Jurkat, Clone E6-1 (cell line): ENCODE results near the gene UBE2D4. TPM values are rescaled to one million over a fixed set of nuclear protein-coding genes. Genes with fewer than 3 reads are reported as not detected.
"Not testable (repeated sequence)": the region's sequence is repeated elsewhere in the genome, so short reads cannot be mapped to it uniquely, and the experiment has no call there.

ENCODE experiments used
- DNase-seq: peaks from one replicate; pipeline ENCODE4 v3.0.0-alpha.2; 2011; ENCODE audit warnings: low read depth, low spot score
- H3K4me3 ChIP-seq: 2 replicates; pipeline ENCODE4 v1.5.1; 2011; ENCODE audit warnings: mild to moderate bottlenecking, low read length, control low read depth, moderate library complexity
- polyA plus RNA-seq: library from polyadenylated mRNA; unstranded; fragments of >200 nt; gene quantifications from one replicate; pipeline ENCODE4 v1.2.1, GENCODE V29; 2012; ENCODE audit warnings: missing spikeins; ENCODE audit not compliant: insufficient read length, insufficient read depth

UBE2D4 gene
- 21.1 TPM for polyA plus RNA-seq

- DNase-seq, result peak; percentile 67
- peak within 1 kb of the TSS; percentile 79 for H3K4me3 ChIP-seq
Observed at GRCh38 chr7:43925984-43926797, at the start of gene UBE2D4. Gene UBE2D4 (plus strand): TSS chr7:43926436. CDS start chr7:43926533, 97 bp downstream.

GRCh38 chr7:43876976-43877745, 49.1 kb upstream of the UBE2D4 start:
- H3K4me3 ChIP-seq, result no peak overlapping the region
- DNase-seq, result no peak

DNA sequence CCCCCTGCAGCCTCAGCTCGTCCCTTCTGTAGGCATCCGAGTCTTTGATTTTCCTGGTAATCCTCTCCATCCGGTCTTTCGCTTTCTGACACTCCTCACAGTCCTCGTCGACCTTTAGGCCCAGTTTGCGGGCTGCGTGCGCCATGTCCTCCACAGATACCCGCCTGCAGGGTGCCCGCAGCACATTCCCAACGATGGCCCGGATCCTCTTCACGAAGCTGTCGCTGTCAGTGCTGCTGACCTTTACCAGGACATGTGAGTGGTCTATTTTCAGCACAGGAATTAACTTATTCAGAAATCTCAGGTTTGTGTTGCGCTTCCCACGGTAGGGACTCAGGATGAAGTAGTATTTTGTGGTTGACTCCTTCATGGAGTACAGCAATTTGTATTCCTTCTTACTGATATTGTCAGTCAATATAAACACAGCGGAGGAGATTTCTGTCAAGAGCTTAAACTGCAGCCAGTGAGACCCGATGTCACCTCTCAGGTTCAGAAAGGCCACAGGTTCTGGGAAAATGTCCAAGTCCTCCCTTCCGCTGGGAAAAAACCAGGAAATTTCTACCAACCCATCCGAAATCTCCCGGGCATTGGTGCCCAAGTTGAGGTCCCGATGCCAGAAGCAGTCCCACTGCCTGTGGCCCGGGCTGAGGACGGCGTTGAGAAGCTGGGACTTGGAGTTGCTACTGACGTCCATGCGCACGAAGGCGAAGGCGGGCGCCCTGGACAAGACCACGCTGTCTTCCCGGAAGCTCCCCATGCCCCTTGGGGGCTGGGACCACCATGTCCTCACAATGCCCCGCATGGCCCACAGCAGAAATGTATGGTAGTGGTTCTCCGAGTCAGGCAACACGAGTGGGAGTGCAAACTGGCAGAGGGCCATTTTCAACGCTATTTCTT, 48.0 kb upstream of the UBE2D4 start:
- no peak overlapping the region for H3K4me3 ChIP-seq
- no peak for DNase-seq

GRCh38 chr7:43878867-43879266, 47.4 kb upstream of the UBE2D4 start:
- DNase-seq, result no peak
- no peak overlapping the region for H3K4me3 ChIP-seq

DNA sequence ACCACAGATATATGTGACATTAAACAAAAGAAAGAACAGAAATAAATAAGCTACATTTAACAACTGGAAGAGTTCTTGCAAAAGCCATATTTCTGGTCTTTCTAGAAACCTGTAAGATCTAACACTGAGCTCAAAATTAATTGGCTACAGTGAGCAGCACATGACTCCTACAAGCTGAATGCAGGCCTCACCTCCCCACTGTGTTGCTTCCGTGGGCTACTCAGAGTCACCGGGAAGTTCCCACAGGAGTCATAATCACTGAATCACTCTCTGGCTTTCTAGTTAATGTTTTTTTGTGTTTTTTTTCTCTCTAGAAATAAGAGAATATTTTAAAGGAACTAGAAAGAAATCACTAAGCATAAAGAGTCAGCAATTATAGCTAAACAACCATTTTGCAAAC, 46.8 kb upstream of the UBE2D4 start:
- no peak for DNase-seq
- no peak overlapping the region for H3K4me3 ChIP-seq

DNA sequence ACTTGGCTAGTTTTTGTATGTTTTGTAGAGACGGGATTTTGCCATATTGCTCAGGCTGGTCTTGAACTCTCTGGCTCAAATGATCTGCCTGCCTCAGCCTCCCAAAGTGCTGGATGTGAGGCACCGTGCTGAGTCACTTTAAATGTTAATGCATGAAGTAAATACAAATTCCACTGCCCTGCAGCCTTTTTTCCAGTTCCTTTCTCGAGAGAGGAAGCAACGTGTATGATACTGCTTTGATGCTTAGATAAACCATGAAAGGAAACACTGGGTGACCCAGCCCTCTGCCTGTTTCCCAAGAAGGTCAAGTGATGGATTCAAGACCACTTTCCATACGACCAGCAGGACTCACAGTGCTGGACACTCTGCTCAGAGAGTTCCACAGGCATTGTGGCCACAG, 45.6 kb upstream of the UBE2D4 start:
- DNase-seq, result no peak

DNA sequence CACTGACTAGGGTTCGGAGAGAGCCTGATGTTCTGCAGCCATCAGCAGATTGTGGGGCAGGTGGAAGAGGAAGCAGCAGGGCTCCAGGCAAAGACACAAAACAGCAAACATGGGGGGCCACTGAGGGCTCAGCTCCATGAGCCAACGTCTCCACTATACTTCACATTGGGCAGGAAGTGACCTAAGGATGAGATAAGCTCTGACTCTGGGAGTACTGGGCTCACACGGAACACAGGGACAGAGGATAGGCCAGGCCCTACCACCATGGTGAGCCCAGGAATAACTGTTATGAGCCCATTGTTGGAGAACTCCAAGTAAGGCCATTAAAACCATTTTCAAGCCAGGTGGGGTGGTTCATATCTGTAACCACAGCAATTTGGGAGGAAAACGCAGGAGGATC, 42.0 kb upstream of the UBE2D4 start:
- H3K4me3 ChIP-seq, result no peak overlapping the region
- no peak for DNase-seq

More for the DNA sequence above, 45.6 kb upstream of the UBE2D4 start:
- no peak overlapping the region for H3K4me3 ChIP-seq

DNA sequence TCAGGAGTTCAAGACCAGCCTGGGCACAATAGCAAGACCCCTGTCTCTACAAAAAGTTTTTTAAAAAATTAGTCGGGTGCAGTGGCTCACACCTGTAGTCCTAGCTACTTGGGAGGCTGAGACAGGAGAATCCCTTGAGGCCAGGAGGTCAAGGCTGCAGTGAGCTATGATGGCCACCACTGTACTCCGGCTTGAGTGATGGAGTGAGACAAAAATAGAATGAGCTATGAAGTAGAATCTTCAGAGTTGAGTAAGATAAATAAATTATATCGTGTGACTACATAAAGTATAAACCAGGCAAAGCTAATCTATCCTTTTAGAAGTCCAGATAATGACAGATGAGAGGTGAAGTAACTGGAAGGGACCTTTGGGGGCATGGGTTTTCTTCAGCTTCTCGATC, 41.6 kb upstream of the UBE2D4 start:
- DNase-seq, result no peak
- H3K4me3 ChIP-seq, result no peak overlapping the region

DNA sequence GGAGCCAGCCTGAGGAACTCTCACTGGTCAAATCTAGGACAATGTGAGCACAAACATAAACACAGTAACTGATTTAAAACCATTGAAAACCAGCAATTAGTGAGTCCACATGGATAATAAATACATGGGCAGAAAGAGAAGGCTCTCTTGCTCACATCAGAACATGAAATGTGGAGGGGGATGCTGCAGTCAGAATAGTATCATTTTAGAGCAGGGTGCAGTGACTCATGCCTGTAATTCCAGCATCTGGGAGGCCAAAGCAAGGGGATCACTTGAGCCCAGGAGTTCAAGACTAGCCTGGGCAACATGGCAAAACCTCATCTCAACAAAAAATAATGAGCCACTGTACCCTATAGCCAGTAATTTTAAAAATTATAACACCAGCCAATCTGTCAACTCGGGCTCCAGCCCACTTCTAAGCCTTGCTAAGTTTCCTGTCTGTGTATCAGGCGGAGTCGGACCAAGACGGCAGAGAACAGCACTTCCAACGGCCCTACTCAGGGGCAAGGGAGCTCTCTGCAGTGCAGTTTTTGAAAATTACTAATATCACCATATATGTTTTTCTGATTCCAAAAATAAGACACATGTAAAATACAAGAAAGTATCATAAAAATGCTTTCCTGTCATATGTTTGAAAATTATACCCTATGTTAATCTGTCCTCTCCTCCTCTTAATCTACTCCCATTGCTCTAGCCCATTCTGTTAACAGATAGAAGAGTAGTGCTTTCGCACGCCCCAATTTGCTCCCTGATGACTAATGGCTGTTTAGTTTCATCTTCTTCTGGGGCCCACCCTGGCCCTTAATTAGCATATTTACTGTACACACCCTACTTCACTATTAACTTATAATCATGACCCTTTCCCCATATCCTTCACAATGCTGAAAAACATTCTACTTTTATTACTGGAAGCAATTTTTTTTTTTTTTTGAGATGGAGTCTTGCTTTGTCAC, 37.0 kb upstream of the UBE2D4 start:
- no peak for DNase-seq
- H3K4me3 ChIP-seq, result no peak overlapping the region

DNA sequence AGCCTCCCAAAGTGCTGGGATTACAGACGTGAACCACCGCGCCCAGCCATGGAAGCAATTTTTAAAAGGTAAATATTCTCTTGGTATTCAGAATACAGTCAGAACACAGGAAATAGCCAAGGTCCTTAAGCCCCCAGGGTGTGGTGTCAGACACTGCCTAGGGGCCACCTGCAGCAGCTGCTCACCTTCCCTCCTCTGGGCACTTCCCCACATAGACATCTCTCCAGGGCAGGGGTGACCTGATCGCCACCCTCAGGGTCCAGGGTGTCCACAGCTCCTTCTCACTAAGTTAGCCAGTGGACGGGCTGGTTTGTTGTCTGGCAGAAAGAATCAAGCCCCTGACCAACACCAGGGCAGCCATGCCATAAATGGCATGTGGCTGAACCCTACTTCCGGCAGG, 35.8 kb upstream of the UBE2D4 start:
- DNase-seq, result no peak
- H3K4me3 ChIP-seq, result no peak overlapping the region

GRCh38 chr7:43891069-43891955, 34.9 kb upstream of the UBE2D4 start:
- H3K4me3 ChIP-seq, result no peak overlapping the region
- DNase-seq, result no peak

- H3K4me3 ChIP-seq, result no peak overlapping the region
- no peak for DNase-seq
Observed at GRCh38 chr7:43895847-43896415, 30.3 kb upstream of the UBE2D4 start.

GRCh38 chr7:43898571-43898970, 27.7 kb upstream of the UBE2D4 start:
- not testable (repeated sequence) for H3K4me3 ChIP-seq

GRCh38 chr7:43902542-43903054, 23.6 kb upstream of the UBE2D4 start:
- DNase-seq, result no peak
- no peak overlapping the region for H3K4me3 ChIP-seq

More at GRCh38 chr7:43898571-43898970, 27.7 kb upstream of the UBE2D4 start:
- not testable (repeated sequence) for DNase-seq

- no peak overlapping the region for H3K4me3 ChIP-seq
- DNase-seq, result no peak
Observed at GRCh38 chr7:43904533-43905208, 21.6 kb upstream of the UBE2D4 start.

GRCh38 chr7:43905209-43905946, 20.9 kb upstream of the UBE2D4 start:
- no peak for DNase-seq
- peak overlapping the region; percentile 71 for H3K4me3 ChIP-seq
